GM12878 (cell line): ENCODE measurements around the gene CCDC190. TPM values are rescaled to one million over a fixed set of nuclear protein-coding genes. Genes with fewer than 3 reads are reported as not detected.

Source experiments
- ATAC-seq: fragments of 200-7000 bp; cut with Tn5 transposase; 3 replicates; pipeline ENCODE4 v1.9.1; 2020; ENCODE audit warnings: mild to moderate bottlenecking, moderate library complexity
- BruUV-seq: library from RNA; stranded (reverse); fragments of 400-500 nt; replicated peaks from 2 replicates; lab custom pipeline; 2021; lab: Mats Ljungman, UMichigan
- CTCF ChIA-PET: fragments of 300-600 bp; sonication (Branson Sonifier 250); formaldehyde crosslinking; extraction: SDS; loops from one replicate; lab custom pipeline; 2021; ENCODE audit warnings: inconsistent platforms; lab: Yijun Ruan, JAX
- POLR2A ChIA-PET: fragments of 350-600 bp; formaldehyde crosslinking; extraction: SDS; loops from one replicate; lab custom pipeline; 2021; ENCODE audit warnings: inconsistent platforms; lab: Charles Lee
- RAD21 ChIA-PET: fragments of 300-600 bp; sonication (Branson Sonifier 250); formaldehyde crosslinking; loops from one replicate; lab custom pipeline; 2023; ENCODE audit warnings: antibody characterized with exemption; ENCODE audit not compliant: unreplicated experiment; lab: Charles Lee
- SMC1A ChIA-PET: fragments of 300-600 bp; sonication (Branson Sonifier 250); formaldehyde crosslinking; loops from one replicate; lab custom pipeline; 2023; ENCODE audit not compliant: unreplicated experiment, uncharacterized antibody; lab: Charles Lee
- DNase-seq: peaks from one replicate; pipeline ENCODE4 v3.0.0-alpha.2; 2011; ENCODE audit warnings: low read depth, low spot score
- FAIRE-seq: peaks from 3 replicates; lab custom pipeline; 2011; peaks lifted over from hg19 to GRCh38; lab: Jason Lieb, UNC
- H2AFZ ChIP-seq: 2 replicates; pipeline ENCODE4 v1.6.0; 2011; ENCODE audit warnings: low read depth, low read length, control low read depth; ENCODE audit not compliant: control insufficient read depth
- H3K27ac ChIP-seq: 2 replicates; pipeline ENCODE4 v1.5.1; 2011; ENCODE audit warnings: control low read depth; ENCODE audit not compliant: control insufficient read depth, insufficient read depth
- H3K27me3 ChIP-seq, 2 experiments: replicated peaks in 1 of 2; 2 replicates each; pipeline versions ENCODE4 v1.6.0 to v1.6.1; 2011; ENCODE audit warnings: low read length in 1 of 2; ENCODE audit not compliant: control insufficient read depth in 2 of 2, insufficient read depth in 2 of 2
- H3K36me3 ChIP-seq, 2 experiments: 2 replicates each; pipeline ENCODE4 v1.5.1; 2011; ENCODE audit warnings: low read length in 1 of 2; ENCODE audit not compliant: control insufficient read depth in 2 of 2, insufficient read depth in 2 of 2
- H3K4me1 ChIP-seq: 2 replicates; pipeline ENCODE4 v1.6.1; 2011; ENCODE audit warnings: mild to moderate bottlenecking, low read length, moderate library complexity, mixed read lengths; ENCODE audit not compliant: control insufficient read depth, insufficient read depth
- H3K4me2 ChIP-seq: 2 replicates; pipeline ENCODE4 v1.6.0; 2011; ENCODE audit warnings: control low read depth; ENCODE audit not compliant: control insufficient read depth, insufficient read depth
- H3K4me3 ChIP-seq: fragments of 200-600 bp; sonication (generic); 2 replicates; pipeline ENCODE4 v1.5.1; 2016
- H3K79me2 ChIP-seq: 2 replicates; pipeline ENCODE4 v1.6.0; 2011; ENCODE audit warnings: low read length; ENCODE audit not compliant: control insufficient read depth, insufficient read depth
- H3K9ac ChIP-seq: 2 replicates; pipeline ENCODE4 v1.8.0; 2011; ENCODE audit warnings: low read length, control low read depth, mixed read lengths; ENCODE audit not compliant: control insufficient read depth, insufficient read depth
- H3K9me3 ChIP-seq: replicated peaks from 3 replicates; pipeline ENCODE4 v1.5.1; 2011; ENCODE audit warnings: mild to moderate bottlenecking, low read length; ENCODE audit not compliant: control insufficient read depth, insufficient read depth
- H4K20me1 ChIP-seq: 2 replicates; pipeline ENCODE4 v1.6.0; 2011; ENCODE audit not compliant: control insufficient read depth, insufficient read depth
- ATF7 ChIP-seq: fragments of 450-650 bp; IDR thresholded peaks from 2 replicates; pipeline ENCODE4 v1.6.1; 2016; ENCODE audit warnings: low read depth, mild to moderate bottlenecking
- IRF3 ChIP-seq: fragments of 450-650 bp; IDR thresholded peaks from 2 replicates; pipeline ENCODE4 v1.6.1; 2014; ENCODE audit warnings: mild to moderate bottlenecking
- MTA2 ChIP-seq: fragments of 450-650 bp; IDR thresholded peaks from 2 replicates; pipeline ENCODE4 v1.6.1; 2016; ENCODE audit warnings: low read depth, mild to moderate bottlenecking, moderate library complexity
- MTA3 ChIP-seq: IDR thresholded peaks from 2 replicates; pipeline ENCODE4 v1.6.1; 2012; ENCODE audit warnings: low read length, inconsistent platforms, borderline replicate concordance
- PAX8 ChIP-seq: fragments of 450-650 bp; IDR thresholded peaks from 2 replicates; pipeline ENCODE4 v1.6.1; 2017; ENCODE audit warnings: mild to moderate bottlenecking, moderate library complexity
- SMARCA5 ChIP-seq: fragments of 450-650 bp; IDR thresholded peaks from 2 replicates; pipeline ENCODE4 v1.6.1; 2017; ENCODE audit warnings: mild to moderate bottlenecking
- WGBS: methylation state at CpG from one replicate; pipeline ENCODE4 v1.1.6; 2016; ENCODE audit warnings: low lambda C conversion rate; ENCODE audit not compliant: insufficient replicate concordance, insufficient coverage; ENCODE audit errors: missing lambda C conversion rate; 5-methylcytosine and 5-hydroxymethylcytosine counted together
- in situ Hi-C: fragments of 300-500 bp; cut with MboI; formaldehyde crosslinking; loops from 9 replicates; pipeline ENCODE4 v1.14.3; 2018; ENCODE audit warnings: mixed read lengths
- intact Hi-C: fragments of 100-400 bp; cut with micrococcal nuclease; formaldehyde crosslinking; loops from one replicate; pipeline ENCODE4 v1.14.2; 2022; ENCODE audit not compliant: unreplicated experiment
- polyA plus RNA-seq, 11 experiments: library from polyadenylated mRNA; depleted of rRNA in 4 of 11; unstranded in 6 of 11; stranded (reverse) in 5 of 11; fragments of >200 nt; fragmentation: Nextera tagmentation in 4 of 11; fragmentation: Illumina TruSeq in 1 of 11; extraction: Ambion mirVana in 4 of 11; extraction: Trizol in 1 of 11; gene quantifications; 1 replicate in 1 of 11; 2 replicates in 10 of 11; pipeline versions ENCODE4 v1.2.1 to v1.2.3, GENCODE V29; 2011 to 2016; ENCODE audit warnings: inconsistent platforms in 2 of 11, missing spikeins in 2 of 11, low read depth in 1 of 11
- total RNA-seq, 4 experiments: library from RNA; depleted of rRNA in 3 of 4; stranded (reverse); fragments of >200 nt in 3 of 4; fragmentation: Illumina TruSeq in 1 of 4; extraction: Trizol in 1 of 4; gene quantifications; 2 replicates each; pipeline versions ENCODE4 v1.2.1 to v1.2.3, GENCODE V29; 2013 to 2021
- TF ChIP-seq, protein P1 (sequence below): fragments of 450-650 bp; IDR thresholded peaks from 2 replicates; pipeline ENCODE4 v1.6.1; 2018; ENCODE audit warnings: mild to moderate bottlenecking, low read depth, moderate library complexity; ENCODE audit not compliant: partially characterized antibody

Gene CCDC190
- total and polyA plus RNA-seq, 10 of the 15 experiments (the other 5 are each of a cell fraction or from before 2014, with no cell fraction given): not detected

DNA sequence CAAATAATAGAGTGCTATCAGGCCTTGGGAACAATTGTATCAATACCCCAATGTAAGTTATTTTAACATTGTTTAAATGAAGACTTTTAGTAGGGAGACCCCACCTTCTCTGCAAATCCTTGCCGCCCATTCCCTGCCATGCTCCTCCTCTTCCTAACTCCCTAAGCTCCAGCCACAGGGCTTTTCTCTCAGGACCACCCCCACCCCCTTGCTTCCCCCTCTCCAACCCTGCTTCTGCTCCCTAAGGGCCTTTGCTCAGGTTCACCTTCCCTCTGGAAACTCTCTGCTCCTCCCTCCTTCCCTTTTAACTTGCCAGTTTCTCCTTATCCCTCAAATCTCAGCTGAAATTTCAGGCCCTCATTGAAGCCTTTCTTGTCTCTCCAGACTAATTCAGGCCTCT is 16.8 kb downstream of the CCDC190 start:
- no TSS peak for BruUV-seq
- intact Hi-C loops: no loop called here
- no peaks in the 10 kb centered on the region for H4K20me1 ChIP-seq
- FAIRE-seq (no peak), ATAC-seq (no peak), DNase-seq (no peak)
- H3K79me2 ChIP-seq: no peaks in the 10 kb centered on the region
- H3K4me3 ChIP-seq: no peak overlapping the region
- POLR2A ChIA-PET: no interaction called here
- H3K36me3 ChIP-seq: no peaks in the 10 kb centered on the region
- H2AFZ ChIP-seq: no peak overlapping the region
- no peak overlapping the region for H3K27ac ChIP-seq
- in situ Hi-C loops: no loop called here
- CTCF ChIA-PET: interaction anchor here (1.7 kb wide), 1 partner anchor 10 kb away, joined by 6 read pairs; no protein-coding TSS in a partner anchor
- peaks cover 3% of the 10 kb centered on the region; the same call in 2 of the 3 replicates for H3K9me3 ChIP-seq
- H3K4me1 ChIP-seq: no peaks in the 10 kb centered on the region
- no peak overlapping the region for H3K4me2 ChIP-seq
- RAD21 ChIA-PET: no interaction called here
- TF ChIP-seq MTA3: no peak
- TF ChIP-seq PAX8: no peak
- TF ChIP-seq IRF3: no peak
- TF ChIP-seq SMARCA5: no peak
- no peak for TF ChIP-seq MTA2
- TF ChIP-seq ATF7: no peak
- TF ChIP-seq, protein P1, sequence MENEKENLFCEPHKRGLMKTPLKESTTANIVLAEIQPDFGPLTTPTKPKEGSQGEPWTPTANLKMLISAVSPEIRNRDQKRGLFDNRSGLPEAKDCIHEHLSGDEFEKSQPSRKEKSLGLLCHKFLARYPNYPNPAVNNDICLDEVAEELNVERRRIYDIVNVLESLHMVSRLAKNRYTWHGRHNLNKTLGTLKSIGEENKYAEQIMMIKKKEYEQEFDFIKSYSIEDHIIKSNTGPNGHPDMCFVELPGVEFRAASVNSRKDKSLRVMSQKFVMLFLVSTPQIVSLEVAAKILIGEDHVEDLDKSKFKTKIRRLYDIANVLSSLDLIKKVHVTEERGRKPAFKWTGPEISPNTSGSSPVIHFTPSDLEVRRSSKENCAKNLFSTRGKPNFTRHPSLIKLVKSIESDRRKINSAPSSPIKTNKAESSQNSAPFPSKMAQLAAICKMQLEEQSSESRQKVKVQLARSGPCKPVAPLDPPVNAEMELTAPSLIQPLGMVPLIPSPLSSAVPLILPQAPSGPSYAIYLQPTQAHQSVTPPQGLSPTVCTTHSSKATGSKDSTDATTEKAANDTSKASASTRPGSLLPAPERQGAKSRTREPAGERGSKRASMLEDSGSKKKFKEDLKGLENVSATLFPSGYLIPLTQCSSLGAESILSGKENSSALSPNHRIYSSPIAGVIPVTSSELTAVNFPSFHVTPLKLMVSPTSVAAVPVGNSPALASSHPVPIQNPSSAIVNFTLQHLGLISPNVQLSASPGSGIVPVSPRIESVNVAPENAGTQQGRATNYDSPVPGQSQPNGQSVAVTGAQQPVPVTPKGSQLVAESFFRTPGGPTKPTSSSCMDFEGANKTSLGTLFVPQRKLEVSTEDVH: no peak
- H3K9ac ChIP-seq: no peak overlapping the region
- H3K27me3 ChIP-seq: no peaks in the 10 kb centered on the region; a peak in 1 of 4 replicates
- SMC1A ChIA-PET: no interaction called here
- 43% methylated on average over 1 of the region's 1 CpG for WGBS
